A549 treated with AZD9567 at 1 μM for 4 hours (cell line): ENCODE data around the gene MCM7. TPM values are rescaled to one million over a fixed set of nuclear protein-coding genes. Genes with fewer than 3 reads are reported as not detected.

Experiments used
- total RNA-seq: library from RNA; stranded (reverse); fragments of 200-300 nt; extraction: Qiagen RNA extraction; gene quantifications from 5 replicates; pipeline ENCODE4 v1.2.3, GENCODE V29; 2022; ENCODE audit not compliant: insufficient read depth

MCM7 gene
- total RNA-seq: 219 to 248 TPM (median 243 TPM) in 5 replicates

GRCh38 chr7:100101016-100101862 is at the start of gene MCM7, which contains the start of gene AP4M1:
Gene MCM7, minus strand, starts transcription at chr7:100101397. Its CDS starts 103 bp downstream, at chr7:100101294.
Gene AP4M1, plus strand, starts transcription at chr7:100101643. Its CDS starts 72 bp downstream, at chr7:100101715.

GRCh38 chr7:100148559-100149328 is 47.5 kb upstream of the MCM7 start, which contains the start of gene LAMTOR4:
Gene LAMTOR4, plus strand, starts transcription at chr7:100148918. Its CDS starts 55 bp downstream, at chr7:100148973.

GRCh38 chr7:100126931-100127865 is 26.0 kb upstream of the MCM7 start, which contains the start of gene MBLAC1:
Gene MBLAC1, plus strand, starts transcription at chr7:100126967. Its CDS starts 429 bp downstream, at chr7:100127396.

GRCh38 chr7:100119072-100119969 is 18.1 kb upstream of the MCM7 start, which contains the start of the genes CNPY4 and TAF6:
Gene CNPY4, plus strand, starts transcription at chr7:100119634. Its CDS starts 111 bp downstream, at chr7:100119745.
Gene TAF6, minus strand, starts transcription at chr7:100119358. Its CDS starts 5,149 bp downstream, at chr7:100114209.

GRCh38 chr7:100088621-100089457 is 12.4 kb downstream of the MCM7 start, which contains the start of gene COPS6:
Gene COPS6, plus strand, starts transcription at chr7:100088969. Its CDS starts 22 bp downstream, at chr7:100088991.

GRCh38 chr7:100081535-100082102 is 19.6 kb downstream of the MCM7 start, which contains the start of gene ZNF3:
Gene ZNF3, minus strand, starts transcription at chr7:100081723. Its CDS starts 4,366 bp downstream, at chr7:100077357.

GRCh38 chr7:100049441-100050291 is 51.5 kb downstream of the MCM7 start, which contains the start of gene ZSCAN21:
Gene ZSCAN21, plus strand, starts transcription at chr7:100049774. Its CDS starts 7,233 bp downstream, at chr7:100057007.

Other genes with a start within 250 kb of the MCM7 start
- not detected in 5 replicates for gene OR2AE1, start 224.4 kb downstream of the MCM7 start, total RNA-seq
- 27.8 to 37.9 TPM (median 28.1 TPM) in 5 replicates for gene TRIM4, start 181.9 kb downstream of the MCM7 start, total RNA-seq
- gene GJC3, start 171.8 kb downstream of the MCM7 start, total RNA-seq: 0.07 to 0.21 TPM in 2 of 5 replicates, not detected in the others
- gene AZGP1, start 125.4 kb downstream of the MCM7 start, total RNA-seq: 0.13 TPM in 1 of 5 replicates, not detected in the others
- 7.8 to 11.5 TPM (median 10.7 TPM) in 5 replicates for gene ZKSCAN1, start 85.8 kb downstream of the MCM7 start, total RNA-seq
- gene ZSCAN21, start 51.6 kb downstream of the MCM7 start, total RNA-seq: 10.7 to 14.3 TPM (median 11.3 TPM) in 5 replicates
- 16.9 to 20.0 TPM (median 19.1 TPM) in 5 replicates for gene ZNF3, start 19.7 kb downstream of the MCM7 start, total RNA-seq
- gene COPS6, start 12.4 kb downstream of the MCM7 start, total RNA-seq: 166 to 186 TPM (median 175 TPM) in 5 replicates
- 12.9 to 15.7 TPM (median 13.6 TPM) in 5 replicates for gene AP4M1, start 246 bp upstream of the MCM7 start, total RNA-seq
- 62.7 to 70.1 TPM (median 67.4 TPM) in 5 replicates for gene TAF6, start 18.0 kb upstream of the MCM7 start, total RNA-seq
- gene CNPY4, start 18.2 kb upstream of the MCM7 start, total RNA-seq: 4.6 to 11.7 TPM (median 10.5 TPM) in 5 replicates
- 2.7 to 3.8 TPM (median 3.4 TPM) in 4 of 5 replicates, not detected in the other for gene MBLAC1, start 25.6 kb upstream of the MCM7 start, total RNA-seq
- 165 to 192 TPM (median 185 TPM) in 5 replicates for gene LAMTOR4, start 47.5 kb upstream of the MCM7 start, total RNA-seq
- 12.4 to 16.8 TPM (median 16.1 TPM) in 5 replicates for gene TRAPPC14, start 57.3 kb upstream of the MCM7 start, total RNA-seq
- 0.03 to 0.08 TPM (median 0.06 TPM) in 4 of 5 replicates, not detected in the other for gene GAL3ST4, start 67.2 kb upstream of the MCM7 start, total RNA-seq
- 0.75 to 1.4 TPM (median 1.3 TPM) in 4 of 5 replicates, not detected in the other for gene GPC2, start 76.0 kb upstream of the MCM7 start, total RNA-seq
- 0.18 to 0.28 TPM (median 0.27 TPM) in 4 of 5 replicates, not detected in the other for gene STAG3, start 76.5 kb upstream of the MCM7 start, total RNA-seq
- gene PVRIG, start 118.6 kb upstream of the MCM7 start, total RNA-seq: 0.05 TPM in 1 of 5 replicates, not detected in the others
- gene SPDYE3, start 206.3 kb upstream of the MCM7 start, total RNA-seq: 0.03 TPM in 1 of 5 replicates, not detected in the others